ENCODE data around the gene FUT8.
"Not testable (repeated sequence)": the region's sequence is repeated elsewhere in the genome, so short reads cannot be mapped to it uniquely, and the experiment has no call there.

The FUT8 gene

GRCh38 chr14:65613131-65613650 lies 200.7 kb downstream of the FUT8 start:
- no peak for DNase-seq (ENCODE audit: low read depth in 2 of 3, low spot score in 2 of 3)

- no peak for DNase-seq (ENCODE audit: low read depth in 2 of 3, low spot score in 2 of 3)
Observed at GRCh38 chr14:65618996-65619395, 206.5 kb downstream of the FUT8 start.

GRCh38 chr14:65620195-65620594 lies 207.7 kb downstream of the FUT8 start:
- DNase-seq (ENCODE audit: low read depth in 2 of 3, low spot score in 2 of 3), result no peak

- no peak for DNase-seq (ENCODE audit: low read depth in 2 of 3, low spot score in 2 of 3)
Observed at GRCh38 chr14:65622703-65623102, 210.2 kb downstream of the FUT8 start.

- DNase-seq (ENCODE audit: low read depth in 2 of 3, low spot score in 2 of 3), result no peak
Observed at GRCh38 chr14:65623759-65624158, 211.2 kb downstream of the FUT8 start.

GRCh38 chr14:65627315-65627714 lies 214.8 kb downstream of the FUT8 start:
- no peak for DNase-seq (ENCODE audit: low read depth in 2 of 3, low spot score in 2 of 3)

- no peak for DNase-seq (ENCODE audit: low read depth in 2 of 3, low spot score in 2 of 3)
Observed at GRCh38 chr14:65628664-65629063, 216.1 kb downstream of the FUT8 start.

- no peak for DNase-seq (ENCODE audit: low read depth in 2 of 3, low spot score in 2 of 3)
Observed at GRCh38 chr14:65631040-65631439, 218.5 kb downstream of the FUT8 start.

- DNase-seq (ENCODE audit: low read depth in 2 of 3, low spot score in 2 of 3), result no peak
Observed at GRCh38 chr14:65632487-65632886, 220.0 kb downstream of the FUT8 start.

- not testable (repeated sequence) for DNase-seq (ENCODE audit: low read depth in 2 of 3, low spot score in 2 of 3)
Observed at GRCh38 chr14:65633666-65634065, 221.1 kb downstream of the FUT8 start.

GRCh38 chr14:65637780-65638179 lies 225.2 kb downstream of the FUT8 start:
- peak; percentile 9 to 33 (median 10) for DNase-seq (ENCODE audit: low read depth in 2 of 3, low spot score in 2 of 3)

GRCh38 chr14:65639216-65639615 lies 226.7 kb downstream of the FUT8 start:
- DNase-seq (ENCODE audit: low read depth in 2 of 3, low spot score in 2 of 3), result no peak

GRCh38 chr14:65650826-65651225 lies 238.3 kb downstream of the FUT8 start:
- DNase-seq (ENCODE audit: low read depth in 2 of 3, low spot score in 2 of 3), result no peak

- no peak for DNase-seq (ENCODE audit: low read depth in 2 of 3, low spot score in 2 of 3)
Observed at GRCh38 chr14:65656554-65656953, 244.0 kb downstream of the FUT8 start.

GRCh38 chr14:65658202-65658601 lies 245.7 kb downstream of the FUT8 start:
- DNase-seq (ENCODE audit: low read depth in 2 of 3, low spot score in 2 of 3), result no peak

GRCh38 chr14:65661865-65662264 lies 249.3 kb downstream of the FUT8 start:
- DNase-seq (ENCODE audit: low read depth in 2 of 3, low spot score in 2 of 3), result no peak

- no peak for DNase-seq (ENCODE audit: low read depth in 2 of 3, low spot score in 2 of 3)
Observed at GRCh38 chr14:65664436-65664835, 251.9 kb downstream of the FUT8 start.

- DNase-seq (ENCODE audit: low read depth in 2 of 3, low spot score in 2 of 3), result no peak
Observed at GRCh38 chr14:65676361-65677014, 264.0 kb downstream of the FUT8 start.

- no peak for DNase-seq (ENCODE audit: low read depth in 2 of 3, low spot score in 2 of 3)
Observed at GRCh38 chr14:65685572-65685971, 273.0 kb downstream of the FUT8 start.

GRCh38 chr14:65686761-65687160 lies 274.2 kb downstream of the FUT8 start:
- DNase-seq (ENCODE audit: low read depth in 2 of 3, low spot score in 2 of 3), result no peak

- no peak for DNase-seq (ENCODE audit: low read depth in 2 of 3, low spot score in 2 of 3)
Observed at GRCh38 chr14:65689070-65689469, 276.5 kb downstream of the FUT8 start.

- not testable (repeated sequence) for DNase-seq (ENCODE audit: low read depth in 2 of 3, low spot score in 2 of 3)
Observed at GRCh38 chr14:65692566-65692965, 280.0 kb downstream of the FUT8 start.

GRCh38 chr14:65696801-65697200 lies 284.3 kb downstream of the FUT8 start:
- DNase-seq (ENCODE audit: low read depth in 2 of 3, low spot score in 2 of 3), result no peak

All from activated CD8-positive, alpha-beta memory T cell treated with anti-CD3 and anti-CD28 coated beads for 48 hours (primary cell).